Activated naive CD8-positive, alpha-beta T cell (primary cell): Measurements from ENCODE around the gene SEMA4D.

Experiments used
- H3K27ac Mint-ChIP-seq: one replicate; pipeline ENCODE4 v1.8.0; 2021; ENCODE audit warnings: mixed read lengths
- H3K27me3 Mint-ChIP-seq: one replicate; pipeline ENCODE4 v1.8.0; 2021; ENCODE audit warnings: mixed read lengths
- H3K36me3 Mint-ChIP-seq: one replicate; pipeline ENCODE4 v1.8.0; 2021; ENCODE audit warnings: mixed read lengths
- H3K4me1 Mint-ChIP-seq: one replicate; pipeline ENCODE4 v1.8.0; 2021; ENCODE audit warnings: low read depth, mixed read lengths
- H3K4me3 Mint-ChIP-seq: one replicate; pipeline ENCODE4 v1.8.0; 2021; ENCODE audit warnings: mild to moderate bottlenecking, mixed read lengths
- H3K9me3 Mint-ChIP-seq: one replicate; pipeline ENCODE4 v1.8.0; 2021; ENCODE audit warnings: low read depth, mixed read lengths

Gene SEMA4D

GRCh38 chr9:89370593-89370992 lies 127.3 kb downstream of the SEMA4D start:
- no peaks in the 10 kb centered on the region for H3K9me3 Mint-ChIP-seq
- H3K27me3 Mint-ChIP-seq: no peaks in the 10 kb centered on the region
- H3K36me3 Mint-ChIP-seq: no peaks in the 10 kb centered on the region
- H3K4me1 Mint-ChIP-seq: peaks cover 26% of the 10 kb centered on the region
- H3K27ac Mint-ChIP-seq: no peak overlapping the region
- H3K4me3 Mint-ChIP-seq: no peak overlapping the region

- Mint-ChIP-seq H3K9me3 (no peaks in the 10 kb centered on the region), H3K27me3 (no peaks in the 10 kb centered on the region), H3K36me3 (no peaks in the 10 kb centered on the region), H3K27ac (peak overlapping the region; percentile 72), H3K4me3 (no peak overlapping the region), H3K4me1 (peaks cover 17% of the 10 kb centered on the region)
Observed at GRCh38 chr9:89368978-89369377, 128.9 kb downstream of the SEMA4D start.

DNA sequence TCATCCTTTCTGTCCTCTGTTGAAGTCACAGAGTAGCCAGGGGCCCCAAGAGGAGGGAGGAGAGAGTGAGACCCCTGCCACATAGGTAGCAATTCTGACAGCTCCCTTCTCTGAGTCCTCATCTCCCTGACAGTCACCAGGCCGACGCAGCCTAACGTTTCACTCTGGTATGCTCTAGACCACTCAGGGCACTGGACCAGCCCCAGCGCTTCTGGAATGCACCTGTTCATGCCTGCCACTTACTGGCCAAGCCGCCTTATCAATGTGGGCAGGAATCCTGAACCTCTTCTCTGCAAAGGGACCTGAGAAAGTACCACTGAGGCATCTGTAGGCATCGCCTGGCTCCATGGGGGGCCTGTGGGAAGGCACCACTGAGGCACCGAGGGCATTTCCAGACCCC lies 129.4 kb downstream of the SEMA4D start:
- Mint-ChIP-seq H3K36me3 (no peaks in the 10 kb centered on the region), H3K4me3 (no peak overlapping the region), H3K4me1 (peaks cover 14% of the 10 kb centered on the region)

DNA sequence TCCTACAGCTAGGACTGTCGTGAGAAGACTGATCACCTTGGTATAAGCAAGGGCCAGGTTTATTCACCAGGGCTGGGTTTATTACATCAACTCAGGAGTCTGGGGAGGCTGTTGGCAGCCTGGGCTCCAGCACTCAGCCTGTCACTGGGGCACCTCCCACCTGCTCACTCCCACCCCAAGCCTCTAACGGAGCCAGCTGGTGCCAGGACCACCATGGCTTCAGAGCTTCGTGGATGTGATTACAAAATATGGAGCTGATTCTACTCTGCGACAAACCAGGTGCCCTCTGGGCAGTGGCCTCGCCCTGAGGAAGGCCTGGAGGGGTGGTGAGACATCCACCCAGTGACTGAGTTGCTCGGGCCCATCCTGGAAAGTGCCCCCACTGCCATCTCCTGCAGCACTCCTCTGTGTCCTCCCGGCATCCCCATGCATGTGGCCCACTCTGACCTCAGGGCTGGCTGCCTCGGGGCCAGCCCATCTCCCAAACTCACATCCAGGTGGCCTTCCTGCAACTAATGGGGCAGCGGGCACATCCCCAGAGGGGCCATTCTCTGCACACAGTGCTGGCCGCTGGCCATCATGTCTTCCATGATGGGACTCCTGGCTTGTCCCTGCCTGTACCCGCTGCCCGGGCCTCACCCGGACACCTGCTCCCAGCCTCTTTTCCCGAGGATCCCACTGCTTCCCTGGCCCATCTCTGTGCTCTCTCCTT lies 130.0 kb downstream of the SEMA4D start:
- no peaks in the 10 kb centered on the region for H3K9me3 Mint-ChIP-seq
- H3K36me3 Mint-ChIP-seq: no peaks in the 10 kb centered on the region
- H3K27ac Mint-ChIP-seq: peak overlapping the region; percentile 72
- H3K27me3 Mint-ChIP-seq: no peaks in the 10 kb centered on the region
- H3K4me3 Mint-ChIP-seq: no peak overlapping the region
- peaks cover 13% of the 10 kb centered on the region for H3K4me1 Mint-ChIP-seq

More for the DNA sequence above, 129.4 kb downstream of the SEMA4D start:
- Mint-ChIP-seq H3K27me3 (no peaks in the 10 kb centered on the region), H3K27ac (peak overlapping the region; percentile 72), H3K9me3 (no peaks in the 10 kb centered on the region)

DNA sequence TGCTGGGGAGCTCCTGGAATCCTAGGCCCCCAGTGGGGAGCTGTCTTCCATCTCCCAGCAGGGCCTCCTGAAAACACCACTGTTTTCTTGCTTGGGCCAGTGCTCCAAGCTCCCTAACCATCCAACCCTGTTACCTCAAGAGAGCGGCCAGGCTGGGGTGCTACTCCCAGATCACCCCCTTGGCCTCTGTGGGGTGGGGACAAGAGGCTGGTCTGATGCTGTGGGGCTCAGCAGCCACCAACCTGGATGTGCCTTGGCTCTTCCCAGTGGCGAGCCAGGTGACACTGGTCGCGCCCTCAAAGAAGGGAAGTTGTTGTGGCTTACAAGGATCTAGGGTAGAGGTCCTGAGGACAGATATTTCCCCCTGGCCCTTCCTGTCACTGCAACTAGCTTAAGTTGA lies 130.6 kb downstream of the SEMA4D start:
- peak overlapping the region; percentile 6 for H3K27ac Mint-ChIP-seq
- peaks cover 11% of the 10 kb centered on the region for H3K4me1 Mint-ChIP-seq
- no peaks in the 10 kb centered on the region for H3K36me3 Mint-ChIP-seq
- H3K27me3 Mint-ChIP-seq: no peaks in the 10 kb centered on the region
- H3K9me3 Mint-ChIP-seq: no peaks in the 10 kb centered on the region
- H3K4me3 Mint-ChIP-seq: no peak overlapping the region

GRCh38 chr9:89366711-89367110 lies 131.2 kb downstream of the SEMA4D start:
- Mint-ChIP-seq H3K27me3 (no peaks in the 10 kb centered on the region), H3K27ac (peak overlapping the region; percentile 58), H3K36me3 (no peaks in the 10 kb centered on the region), H3K9me3 (no peaks in the 10 kb centered on the region), H3K4me1 (peaks cover 11% of the 10 kb centered on the region), H3K4me3 (no peak overlapping the region)

GRCh38 chr9:89365532-89365912 lies 132.4 kb downstream of the SEMA4D start:
- Mint-ChIP-seq H3K4me1 (peaks cover 13% of the 10 kb centered on the region), H3K27ac (peak overlapping the region; percentile 34), H3K4me3 (no peak overlapping the region), H3K9me3 (no peaks in the 10 kb centered on the region), H3K27me3 (no peaks in the 10 kb centered on the region), H3K36me3 (no peaks in the 10 kb centered on the region)

DNA sequence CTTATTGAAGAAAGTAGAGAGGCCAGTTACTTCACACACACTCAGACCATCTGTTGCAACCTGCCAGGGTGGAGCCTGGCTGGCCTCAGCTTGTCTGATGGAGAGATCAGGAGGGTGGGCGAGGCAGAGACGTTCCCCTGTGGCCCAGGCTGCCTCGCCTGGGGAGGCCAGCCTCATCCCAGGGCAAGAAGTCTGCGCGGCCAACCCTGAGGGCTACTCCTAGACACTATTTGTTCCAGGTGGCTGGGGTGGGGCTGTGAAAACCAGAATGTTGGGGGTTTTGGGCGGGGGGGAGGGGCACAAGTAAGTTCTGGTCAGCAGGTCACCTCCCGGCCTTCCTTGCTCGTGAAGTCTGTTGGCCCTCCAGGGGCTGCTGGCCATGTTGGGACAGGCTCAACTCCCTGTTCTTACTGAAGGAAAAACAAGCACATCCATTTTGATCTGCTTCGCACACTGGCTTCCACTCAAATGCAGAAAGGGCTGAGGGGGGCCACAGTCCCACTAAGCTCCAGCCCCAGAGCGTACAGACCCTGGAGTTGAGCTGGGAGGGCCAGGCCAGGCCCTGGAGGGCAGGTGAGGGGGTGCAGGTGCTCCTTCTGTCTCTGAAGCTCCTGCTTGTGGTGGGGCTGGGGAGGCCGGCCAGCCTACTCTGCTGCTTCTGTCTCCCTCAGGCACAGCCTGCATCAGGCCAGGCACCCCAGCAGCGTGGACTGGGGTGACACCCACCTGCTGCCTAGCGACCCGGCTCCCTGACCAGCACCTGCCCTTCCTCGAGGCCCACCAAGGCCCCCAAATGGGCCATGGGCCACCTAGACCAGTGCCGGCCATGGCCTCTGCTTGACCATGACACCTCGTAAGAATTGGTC lies 133.0 kb downstream of the SEMA4D start:
- H3K27ac Mint-ChIP-seq: peak overlapping the region; percentile 34
- H3K27me3 Mint-ChIP-seq: no peaks in the 10 kb centered on the region
- H3K36me3 Mint-ChIP-seq: peaks cover 1% of the 10 kb centered on the region
- peaks cover 17% of the 10 kb centered on the region for H3K4me1 Mint-ChIP-seq
- no peak overlapping the region for H3K4me3 Mint-ChIP-seq
- H3K9me3 Mint-ChIP-seq: no peaks in the 10 kb centered on the region

DNA sequence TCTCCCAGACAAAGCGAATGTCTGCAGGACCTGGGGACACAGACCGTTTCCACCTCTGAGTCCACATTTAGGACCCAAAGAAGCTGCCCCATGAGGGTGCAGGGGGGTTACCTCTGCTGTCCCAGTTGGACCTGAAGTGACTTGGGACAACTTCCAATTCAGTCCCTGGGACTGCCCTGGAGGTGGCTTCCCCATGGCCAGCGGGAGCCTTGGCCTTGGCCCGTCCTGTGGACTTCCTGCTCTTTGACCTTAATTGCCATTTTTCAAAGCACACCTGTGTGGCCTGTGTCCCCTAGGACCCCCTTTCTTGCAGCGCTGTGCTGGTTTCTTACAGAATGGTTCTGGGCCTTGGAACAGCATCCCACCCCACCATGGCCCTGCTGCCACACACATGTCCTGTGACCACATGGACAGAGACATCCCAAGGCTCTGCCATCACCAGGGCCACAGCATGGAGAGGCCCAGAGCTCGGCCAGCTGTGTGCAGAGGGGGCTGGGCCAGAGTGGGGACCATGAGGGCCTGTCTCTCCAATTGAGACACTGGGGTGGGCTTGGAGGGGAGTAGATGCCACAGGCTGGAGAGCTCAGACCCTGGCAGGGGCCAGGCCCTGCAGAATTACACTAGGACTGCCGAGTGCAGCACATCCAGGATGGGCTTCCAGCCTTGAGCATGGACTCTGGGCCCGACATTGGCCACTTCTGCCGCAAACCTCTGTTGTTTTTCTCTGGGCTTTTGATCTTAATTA lies 133.8 kb downstream of the SEMA4D start:
- H3K27me3 Mint-ChIP-seq: no peaks in the 10 kb centered on the region
- peaks cover 2% of the 10 kb centered on the region for H3K36me3 Mint-ChIP-seq
- H3K27ac Mint-ChIP-seq: peak overlapping the region; percentile 28
- H3K4me3 Mint-ChIP-seq: no peak overlapping the region
- H3K9me3 Mint-ChIP-seq: no peaks in the 10 kb centered on the region
- H3K4me1 Mint-ChIP-seq: peaks cover 19% of the 10 kb centered on the region

DNA sequence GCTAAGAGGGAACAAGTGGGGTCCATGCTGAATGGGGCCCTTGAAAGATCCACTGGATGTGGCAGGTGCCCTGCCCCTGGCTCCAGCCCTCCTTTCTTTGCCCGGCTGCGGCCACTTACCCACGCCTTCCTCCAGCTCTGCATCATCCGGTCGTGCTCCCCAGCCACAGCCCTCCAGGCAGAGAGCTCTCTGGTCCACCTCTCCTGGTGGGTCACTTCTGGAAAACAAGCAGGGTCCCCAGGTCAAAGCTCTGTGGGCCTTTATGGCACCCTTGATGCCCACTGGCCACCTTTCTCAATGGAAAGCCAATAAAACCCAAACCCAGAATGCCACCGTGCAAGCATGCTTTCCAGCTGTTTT lies 134.6 kb downstream of the SEMA4D start:
- H3K27me3 Mint-ChIP-seq: no peaks in the 10 kb centered on the region
- H3K4me3 Mint-ChIP-seq: no peak overlapping the region
- H3K36me3 Mint-ChIP-seq: peaks cover 2% of the 10 kb centered on the region
- no peak overlapping the region for H3K27ac Mint-ChIP-seq
- H3K4me1 Mint-ChIP-seq: peaks cover 19% of the 10 kb centered on the region
- no peaks in the 10 kb centered on the region for H3K9me3 Mint-ChIP-seq

DNA sequence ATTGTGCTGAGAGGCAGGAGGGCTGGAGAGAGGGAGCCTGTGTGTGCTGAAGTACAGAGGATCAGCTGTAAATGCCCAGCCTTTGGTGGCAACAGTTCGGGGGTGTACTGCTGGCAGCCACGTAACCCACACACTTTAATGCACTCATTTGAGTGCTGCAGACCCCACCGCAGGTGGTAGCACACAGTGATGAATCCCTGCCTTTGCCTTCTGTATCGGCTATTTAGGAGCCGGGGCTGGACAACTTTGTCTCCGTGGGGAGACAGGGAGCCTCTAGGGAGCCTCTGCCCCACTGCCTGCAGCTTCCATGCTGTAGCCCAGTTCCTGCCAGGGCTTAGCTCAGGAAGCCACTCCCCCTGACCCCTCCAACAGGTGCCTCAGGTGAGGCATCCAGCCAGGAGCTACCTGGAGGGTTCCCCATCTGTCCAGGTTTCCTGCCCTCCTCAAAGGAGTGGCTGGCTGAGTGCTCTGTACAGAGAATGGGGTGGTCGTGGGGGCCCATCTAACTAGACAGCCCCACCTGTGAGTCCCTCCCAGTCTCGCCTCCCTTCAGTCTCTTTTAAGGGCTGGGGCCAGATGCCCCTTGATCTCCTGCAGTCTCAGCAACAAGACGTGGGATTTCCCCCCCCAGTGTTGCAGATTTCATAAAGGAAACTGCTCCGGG lies 135.1 kb downstream of the SEMA4D start:
- Mint-ChIP-seq H3K4me3 (no peak overlapping the region), H3K27me3 (no peaks in the 10 kb centered on the region), H3K9me3 (no peaks in the 10 kb centered on the region), H3K4me1 (peaks cover 19% of the 10 kb centered on the region), H3K36me3 (peaks cover 2% of the 10 kb centered on the region), H3K27ac (peak overlapping the region; percentile 28)

DNA sequence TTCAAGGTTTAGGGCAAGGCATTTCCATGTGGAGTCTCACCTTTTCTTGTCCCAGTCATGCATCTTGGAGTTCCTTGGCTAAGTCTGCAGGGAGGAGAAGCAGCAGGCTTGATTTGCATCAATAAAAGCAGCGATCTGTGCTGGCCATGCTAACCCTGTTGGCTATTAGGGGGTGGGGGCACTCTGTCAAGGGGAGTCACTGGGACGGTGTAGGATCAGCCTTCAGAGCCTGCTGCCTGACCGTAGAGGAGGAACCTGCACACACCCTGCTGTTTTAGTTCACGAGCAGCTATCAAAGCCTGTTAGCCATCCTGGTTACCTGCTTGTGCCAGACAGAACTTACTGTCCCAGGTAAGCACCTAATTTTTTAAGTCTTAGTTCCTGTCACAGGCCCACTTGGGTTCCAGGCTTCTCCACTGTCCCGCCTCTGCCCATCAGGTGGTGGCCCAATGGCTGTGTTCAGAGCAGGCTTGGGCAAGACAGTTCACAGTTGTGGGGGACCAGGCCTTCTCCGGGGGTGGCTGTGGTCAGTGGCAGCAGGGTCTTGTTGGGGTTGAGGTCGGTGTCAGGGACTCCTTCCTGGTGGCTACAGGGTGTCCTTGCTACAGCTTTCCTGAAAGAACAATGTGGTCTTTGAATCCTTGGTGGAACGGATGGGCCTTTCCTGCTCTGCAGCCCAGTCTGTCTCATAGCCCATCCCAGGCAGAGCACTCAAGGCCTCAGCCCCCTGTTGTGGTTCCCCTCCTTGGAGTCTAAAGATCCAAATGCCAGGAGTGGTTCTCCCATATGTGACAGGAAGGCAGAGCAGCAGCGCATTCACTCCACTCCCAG lies 135.9 kb downstream of the SEMA4D start:
- Mint-ChIP-seq H3K27me3 (no peaks in the 10 kb centered on the region), H3K27ac (peak overlapping the region; percentile 28), H3K9me3 (no peaks in the 10 kb centered on the region), H3K36me3 (peaks cover 2% of the 10 kb centered on the region), H3K4me1 (peaks cover 24% of the 10 kb centered on the region), H3K4me3 (no peak overlapping the region)

- H3K4me1 Mint-ChIP-seq: peaks cover 16% of the 10 kb centered on the region
- no peaks in the 10 kb centered on the region for H3K9me3 Mint-ChIP-seq
- H3K36me3 Mint-ChIP-seq: peaks cover 2% of the 10 kb centered on the region
- no peak overlapping the region for H3K4me3 Mint-ChIP-seq
- peak overlapping the region; percentile 4 for H3K27ac Mint-ChIP-seq
- no peaks in the 10 kb centered on the region for H3K27me3 Mint-ChIP-seq
Observed at GRCh38 chr9:89361031-89361430, 136.9 kb downstream of the SEMA4D start.

- Mint-ChIP-seq H3K27me3 (no peaks in the 10 kb centered on the region), H3K36me3 (peaks cover 2% of the 10 kb centered on the region), H3K4me1 (peaks cover 16% of the 10 kb centered on the region), H3K27ac (peak overlapping the region; percentile 81), H3K4me3 (no peak overlapping the region), H3K9me3 (no peaks in the 10 kb centered on the region)
Observed at GRCh38 chr9:89360465-89360864, 137.4 kb downstream of the SEMA4D start.
